Measurements from ENCODE around the gene UAP1L1. TPM values are rescaled to one million over a fixed set of nuclear protein-coding genes. Genes with fewer than 3 reads are reported as not detected.

The UAP1L1 gene
- total and polyA plus RNA-seq, 8 donors: 5.2 to 14.4 (median 6.2) TPM

GRCh38 chr9:137069508-137070091 lies 7.7 kb upstream of the UAP1L1 start:
- Histone ChIP-seq H3K27ac (no peak overlapping the region), H3K4me1 (peaks cover 0 to 13% (median 13%) of the 10 kb centered on the region in 3 donors), H3K4me3 (peak overlapping the region in 1 of 4 donors; percentile 49), H3K27me3 (no peaks in the 10 kb centered on the region), H3K9me3 (no peaks in the 10 kb centered on the region), H3K36me3 (no peaks in the 10 kb centered on the region)
- TF ChIP-seq CTCF (IDR thresholded peaks at IDR 0.05): no peak
- FAIRE-seq (no peak), ATAC-seq (no peak), DNase-seq (peak in 3 of 6 donors; percentile 20 to 85 (median 44))
- intact Hi-C loops (cut with DNase I): no loop called here
- WGBS, 2 donors: 7 to 8% methylated on average over 48 to 52 of the region's 52 CpGs

- WGBS, 2 donors: 0% methylated on average over 45 to 74 of the region's 74 CpGs
These were observed 7.0 kb upstream of the UAP1L1 start, which contains the start of gene SAPCD2 for GRCh38 chr9:137070201-137070905. Gene SAPCD2 (minus strand): TSS chr9:137070557. CDS start chr9:137070460, 97 bp downstream.

GRCh38 chr9:137070906-137071275 lies 6.4 kb upstream of the UAP1L1 start:
- no peaks in the 10 kb centered on the region for H3K9me3 ChIP-seq
- no peaks in the 10 kb centered on the region for H3K27me3 ChIP-seq
- H3K4me3 ChIP-seq: peak overlapping the region in 2 of 4 donors; percentile 30 to 49
- WGBS, 2 donors: 5% methylated on average over 5 to 6 of the region's 6 CpGs
- DNase-seq (peak in 3 of 6 donors; percentile 54 to 83 (median 62)), ATAC-seq (peak; percentile 50 to 61 (median 52)), FAIRE-seq (no peak)
- peak overlapping the region; percentile 54 to 86 (median 78) for H3K27ac ChIP-seq
- H3K36me3 ChIP-seq: no peaks in the 10 kb centered on the region
- peaks cover 0 to 13% (median 13%) of the 10 kb centered on the region in 3 donors for H3K4me1 ChIP-seq
- peak in 1 of 4 donors; percentile 11 for TF ChIP-seq CTCF (IDR thresholded peaks at IDR 0.05)
- intact Hi-C loops (cut with DNase I): no loop called here

More at GRCh38 chr9:137070201-137070905, 7.0 kb upstream of the UAP1L1 start, which contains the start of gene SAPCD2:
- H3K36me3 ChIP-seq: no peaks in the 10 kb centered on the region
- ATAC-seq (peak; percentile 88 to 93 (median 90)), DNase-seq (peak; percentile 85 to 96 (median 88)), FAIRE-seq (no peak)
- peak within 1 kb of the TSS; percentile 54 to 86 (median 78) for H3K27ac ChIP-seq
- H3K4me1 ChIP-seq: peaks cover 0 to 13% (median 13%) of the 10 kb centered on the region in 3 donors
- intact Hi-C loops (cut with DNase I): no loop called here
- TF ChIP-seq CTCF (IDR thresholded peaks at IDR 0.05): no peak
- no peaks in the 10 kb centered on the region for H3K27me3 ChIP-seq
- no peaks in the 10 kb centered on the region for H3K9me3 ChIP-seq
- peak within 1 kb of the TSS; percentile 10 to 49 (median 26) for H3K4me3 ChIP-seq

- no peak for TF ChIP-seq CTCF (IDR thresholded peaks at IDR 0.05)
- Histone ChIP-seq H3K36me3 (no peaks in the 10 kb centered on the region), H3K4me3 (peak overlapping the region in 2 of 4 donors; percentile 30 to 49), H3K9me3 (no peaks in the 10 kb centered on the region), H3K4me1 (peaks cover 0 to 13% (median 13%) of the 10 kb centered on the region in 3 donors), H3K27me3 (no peaks in the 10 kb centered on the region), H3K27ac (peak overlapping the region in 3 of 4 donors; percentile 73 to 86 (median 84))
- ATAC-seq (no peak), FAIRE-seq (no peak), DNase-seq (peak in 2 of 6 donors; percentile 25 to 74)
- intact Hi-C loops (cut with DNase I): no loop called here
- whole genome bisulfite sequencing, 2 donors: 76 to 82% methylated on average over 2 of the region's 2 CpGs
These were observed 6.0 kb upstream of the UAP1L1 start for GRCh38 chr9:137071282-137071681.

Data from pancreas (tissue), 10 donors.